ENCODE measurements around the gene HERC2.

- TF ChIP-seq, protein P1, sequence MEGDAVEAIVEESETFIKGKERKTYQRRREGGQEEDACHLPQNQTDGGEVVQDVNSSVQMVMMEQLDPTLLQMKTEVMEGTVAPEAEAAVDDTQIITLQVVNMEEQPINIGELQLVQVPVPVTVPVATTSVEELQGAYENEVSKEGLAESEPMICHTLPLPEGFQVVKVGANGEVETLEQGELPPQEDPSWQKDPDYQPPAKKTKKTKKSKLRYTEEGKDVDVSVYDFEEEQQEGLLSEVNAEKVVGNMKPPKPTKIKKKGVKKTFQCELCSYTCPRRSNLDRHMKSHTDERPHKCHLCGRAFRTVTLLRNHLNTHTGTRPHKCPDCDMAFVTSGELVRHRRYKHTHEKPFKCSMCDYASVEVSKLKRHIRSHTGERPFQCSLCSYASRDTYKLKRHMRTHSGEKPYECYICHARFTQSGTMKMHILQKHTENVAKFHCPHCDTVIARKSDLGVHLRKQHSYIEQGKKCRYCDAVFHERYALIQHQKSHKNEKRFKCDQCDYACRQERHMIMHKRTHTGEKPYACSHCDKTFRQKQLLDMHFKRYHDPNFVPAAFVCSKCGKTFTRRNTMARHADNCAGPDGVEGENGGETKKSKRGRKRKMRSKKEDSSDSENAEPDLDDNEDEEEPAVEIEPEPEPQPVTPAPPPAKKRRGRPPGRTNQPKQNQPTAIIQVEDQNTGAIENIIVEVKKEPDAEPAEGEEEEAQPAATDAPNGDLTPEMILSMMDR (IDR thresholded peaks at IDR 0.05 in 8 of 11, conservative IDR thresholded peaks at IDR 0.05 in 3 of 11), result no peak
- TF ChIP-seq POLR2A (IDR thresholded peaks at IDR 0.05), result no peak
- TF ChIP-seq POLR2AphosphoS5 (IDR thresholded peaks at IDR 0.05), result no peak
Measured at GRCh38 chr15:28110481-28110881, 211.5 kb downstream of the HERC2 start.

All from spleen (tissue), 7 donors.